Mucosa of gallbladder (tissue), 1 donor: ENCODE results near the gene METTL25. TPM values are rescaled to one million over a fixed set of nuclear protein-coding genes. Genes with fewer than 3 reads are reported as not detected.

Source experiments
- DNase-seq: peaks from one replicate; pipeline ENCODE4 v3.0.0-alpha.2; 2020; ENCODE audit warnings: low spot score
- total RNA-seq: library from RNA; stranded (reverse); gene quantifications from one replicate; pipeline ENCODE4 v1.2.1, GENCODE V29; 2021
- donor health status: DM: no; HTN: no; CAD: no.

The METTL25 gene
- total RNA-seq, 1 donor from 2014 or later = 14.0 TPM

GRCh38 chr12:82407481-82407880 lies 49.2 kb downstream of the METTL25 start:
- DNase-seq = no peak

GRCh38 chr12:82408844-82409243 lies 50.5 kb downstream of the METTL25 start:
- DNase-seq = no peak

- no peak for DNase-seq
Observed at GRCh38 chr12:82411546-82412230, 53.4 kb downstream of the METTL25 start.

GRCh38 chr12:82412246-82412645 lies 53.9 kb downstream of the METTL25 start:
- DNase-seq = no peak

- DNase-seq = no peak
Observed at GRCh38 chr12:82414044-82414443, 55.7 kb downstream of the METTL25 start.

- DNase-seq = no peak
Observed at GRCh38 chr12:82414926-82415325, 56.6 kb downstream of the METTL25 start.

GRCh38 chr12:82415402-82415801 lies 57.1 kb downstream of the METTL25 start:
- no peak for DNase-seq

- DNase-seq = no peak
Observed at GRCh38 chr12:82425241-82425640, 66.9 kb downstream of the METTL25 start.

GRCh38 chr12:82426081-82426480 lies 67.8 kb downstream of the METTL25 start:
- no peak for DNase-seq

GRCh38 chr12:82426586-82426985 lies 68.3 kb downstream of the METTL25 start:
- no peak for DNase-seq

- no peak for DNase-seq
Observed at GRCh38 chr12:82430541-82431145, 72.3 kb downstream of the METTL25 start.

- no peak for DNase-seq
Observed at GRCh38 chr12:82434392-82434911, 76.1 kb downstream of the METTL25 start.

- DNase-seq = no peak
Observed at GRCh38 chr12:82436354-82436753, 78.0 kb downstream of the METTL25 start.

GRCh38 chr12:82437744-82438143 lies 79.4 kb downstream of the METTL25 start:
- no peak for DNase-seq

GRCh38 chr12:82438356-82438755 lies 80.0 kb downstream of the METTL25 start:
- no peak for DNase-seq

GRCh38 chr12:82440885-82441284 lies 82.6 kb downstream of the METTL25 start:
- DNase-seq = no peak

- DNase-seq = no peak
Observed at GRCh38 chr12:82448911-82449578, 90.7 kb downstream of the METTL25 start.

- no peak for DNase-seq
Observed at GRCh38 chr12:82456633-82457032, 98.3 kb downstream of the METTL25 start.

- no peak for DNase-seq
Observed at GRCh38 chr12:82458101-82458500, 99.8 kb downstream of the METTL25 start.

- DNase-seq = no peak
Observed at GRCh38 chr12:82461393-82461792, 103.1 kb downstream of the METTL25 start.

GRCh38 chr12:82461836-82462235 lies 103.5 kb downstream of the METTL25 start:
- DNase-seq = no peak

- DNase-seq = no peak
Observed at GRCh38 chr12:82468563-82468962, 110.2 kb downstream of the METTL25 start.
